H1 (cell line): ENCODE results near the gene METTL1. TPM values are rescaled to one million over a fixed set of nuclear protein-coding genes. Genes with fewer than 3 reads are reported as not detected.

Source experiments
- CTCF ChIA-PET: fragments of 300-600 bp; sonication (Branson Sonifier 250); formaldehyde crosslinking; loops from one replicate; lab custom pipeline; 2021; ENCODE audit not compliant: partially characterized antibody; lab: Charles Lee
- POLR2A ChIA-PET: fragments of 300-600 bp; sonication (Branson Sonifier 250); formaldehyde crosslinking; loops from one replicate; lab custom pipeline; 2021; ENCODE audit warnings: inconsistent platforms; ENCODE audit not compliant: partially characterized antibody; lab: Charles Lee
- DNase-seq, 2 experiments: peaks; one replicate each; pipeline versions ENCODE4 v3.0.0 to v3.0.0-alpha.2; 2010 to 2022; ENCODE audit warnings: low spot score in 2 of 2, low read depth in 1 of 2, mixed read lengths in 1 of 2
- FAIRE-seq: peaks from 2 replicates; lab custom pipeline; 2011; peaks lifted over from hg19 to GRCh38; lab: Jason Lieb, UNC
- H2AFZ ChIP-seq: 2 replicates; pipeline ENCODE4 v1.8.1; 2012; ENCODE audit warnings: low read length, inconsistent platforms
- H2AK5ac ChIP-seq: 2 replicates; pipeline ENCODE4 v1.6.1; 2013; ENCODE audit warnings: low read depth, low read length
- H2BK120ac ChIP-seq: replicated peaks from 2 replicates; pipeline ENCODE3; 2013; ENCODE audit warnings: low read depth, low read length, inconsistent platforms
- H2BK12ac ChIP-seq: 2 replicates; pipeline ENCODE4 v1.6.1; 2013; ENCODE audit warnings: low read depth, low read length
- H2BK15ac ChIP-seq: 2 replicates; pipeline ENCODE4 v1.6.1; 2013; ENCODE audit warnings: low read length
- H2BK20ac ChIP-seq: 2 replicates; pipeline ENCODE4 v1.6.1; 2013; ENCODE audit warnings: low read length
- H2BK5ac ChIP-seq: 2 replicates; pipeline ENCODE4 v1.6.1; 2013; ENCODE audit warnings: low read depth, low read length
- H3K14ac ChIP-seq: 2 replicates; pipeline ENCODE4 v1.6.1; 2013; ENCODE audit warnings: inconsistent platforms; ENCODE audit not compliant: insufficient read length
- H3K18ac ChIP-seq: 2 replicates; pipeline ENCODE4 v1.6.1; 2013; ENCODE audit warnings: low read length; ENCODE audit errors: extremely low read depth
- H3K23ac ChIP-seq: 2 replicates; pipeline ENCODE4 v1.6.1; 2013; ENCODE audit warnings: inconsistent platforms; ENCODE audit not compliant: insufficient read length
- H3K23me2 ChIP-seq: 2 replicates; pipeline ENCODE4 v1.6.1; 2013; ENCODE audit warnings: low read depth, low read length
- H3K27ac ChIP-seq: 2 replicates; pipeline ENCODE4 v1.6.1; 2011; ENCODE audit warnings: low read depth, low read length, inconsistent platforms
- H3K27me3 ChIP-seq, 4 experiments: replicated peaks in 1 of 4; 1 replicate in 1 of 4; 2 replicates in 3 of 4; pipeline versions ENCODE4 v1.6.1 to v1.8.1; 2011 to 2013; ENCODE audit warnings: low read length in 3 of 4, mild to moderate bottlenecking in 3 of 4, inconsistent platforms in 2 of 4, mixed read lengths in 2 of 4, moderate library complexity in 1 of 4; ENCODE audit not compliant: control insufficient read depth in 3 of 4, insufficient read depth in 3 of 4; ENCODE audit errors: extremely low read depth in 1 of 4
- H3K36me3 ChIP-seq, 4 experiments: 2 replicates each; pipeline versions ENCODE4 v1.6.1 to v1.8.1; 2011 to 2013; ENCODE audit warnings: mild to moderate bottlenecking in 4 of 4, low read length in 3 of 4, moderate library complexity in 2 of 4, control low read depth in 1 of 4, inconsistent platforms in 1 of 4; ENCODE audit not compliant: insufficient read depth in 4 of 4, control insufficient read depth in 2 of 4
- H3K4ac ChIP-seq: replicated peaks from 2 replicates; pipeline ENCODE3; 2013; ENCODE audit warnings: low read length, low read depth, mixed read lengths, inconsistent platforms; ENCODE audit not compliant: insufficient read length
- H3K4me1 ChIP-seq, 4 experiments: replicated peaks in 1 of 4; 1 replicate in 1 of 4; 2 replicates in 3 of 4; pipeline versions ENCODE4 v1.6.1 to v1.8.1; 2011 to 2013; ENCODE audit warnings: low read length in 3 of 4, inconsistent platforms in 2 of 4, mixed read lengths in 1 of 4; ENCODE audit not compliant: insufficient read depth in 4 of 4, control insufficient read depth in 3 of 4
- H3K4me2 ChIP-seq, 2 experiments: 2 replicates each; pipeline versions ENCODE4 v1.6.1 to v1.8.1; 2011 to 2013; ENCODE audit warnings: low read depth in 2 of 2, low read length in 2 of 2, control low read depth in 1 of 2, inconsistent platforms in 1 of 2, mild to moderate bottlenecking in 1 of 2; ENCODE audit not compliant: insufficient read depth in 1 of 2
- H3K4me3 ChIP-seq, 4 experiments: fragments of 200-600, 300-600 bp in 1 of 4; sonication (generic), shearing (Covaris generic), sonication (Bioruptor Twin) in 1 of 4; 2 replicates each; pipeline versions ENCODE4 v1.5.1 to v1.8.1; 2011 to 2016; ENCODE audit warnings: low read length in 4 of 4, low read depth in 3 of 4, control low read depth in 2 of 4, inconsistent platforms in 2 of 4, mild to moderate bottlenecking in 2 of 4, mixed read lengths in 1 of 4, moderate library complexity in 1 of 4; ENCODE audit not compliant: insufficient read depth in 2 of 4; ENCODE audit errors: extremely low read depth in 1 of 4
- H3K56ac ChIP-seq: replicated peaks from 2 replicates; pipeline ENCODE3; 2013; ENCODE audit warnings: low read depth, mild to moderate bottlenecking, mixed read lengths, low read length, inconsistent platforms; ENCODE audit not compliant: insufficient read length
- H3K79me1 ChIP-seq: 2 replicates; pipeline ENCODE4 v1.6.1; 2013; ENCODE audit warnings: low read depth, low read length, control low read depth
- H3K79me2 ChIP-seq, 2 experiments: 2 replicates each; pipeline versions ENCODE4 v1.6.1 to v1.8.1; 2012 to 2013; ENCODE audit warnings: low read length in 2 of 2, mild to moderate bottlenecking in 2 of 2, inconsistent platforms in 1 of 2; ENCODE audit not compliant: insufficient read depth in 2 of 2, control insufficient read depth in 1 of 2
- H3K9ac ChIP-seq, 4 experiments: replicated peaks in 1 of 4; 1 replicate in 1 of 4; 2 replicates in 3 of 4; pipeline versions ENCODE4 v1.6.1 to v1.8.1; 2011 to 2013; ENCODE audit warnings: low read depth in 3 of 4, low read length in 3 of 4, control low read depth in 2 of 4, mild to moderate bottlenecking in 2 of 4, moderate library complexity in 2 of 4, inconsistent platforms in 1 of 4; ENCODE audit errors: extremely low read depth in 1 of 4
- H3K9me3 ChIP-seq, 2 experiments: 2 replicates each; pipeline versions ENCODE4 v1.6.1 to v1.8.1; 2012 to 2013; ENCODE audit warnings: mild to moderate bottlenecking in 2 of 2, moderate library complexity in 2 of 2, control low read depth in 1 of 2, inconsistent platforms in 1 of 2, low read depth in 1 of 2, low read length in 1 of 2, mixed read lengths in 1 of 2; ENCODE audit not compliant: insufficient read depth in 2 of 2
- H4K20me1 ChIP-seq, 2 experiments: replicated peaks in 1 of 2; 2 replicates each; pipeline versions ENCODE3 to v1.8.1; 2011 to 2013; ENCODE audit warnings: inconsistent platforms in 2 of 2, low read length in 2 of 2, mild to moderate bottlenecking in 1 of 2; ENCODE audit not compliant: insufficient read depth in 2 of 2, control insufficient read depth in 1 of 2
- H4K5ac ChIP-seq: 2 replicates; pipeline ENCODE4 v1.6.1; 2013; ENCODE audit warnings: low read length, low read depth, mixed read lengths, inconsistent platforms; ENCODE audit not compliant: insufficient read length
- H4K8ac ChIP-seq: 2 replicates; pipeline ENCODE4 v1.8.0; 2013; ENCODE audit warnings: mild to moderate bottlenecking, moderate library complexity, low read length, inconsistent platforms; ENCODE audit not compliant: insufficient read depth; ENCODE audit errors: extremely low read depth
- H4K91ac ChIP-seq: replicated peaks from 2 replicates; pipeline ENCODE3; 2013; ENCODE audit warnings: low read length, mixed read lengths, inconsistent platforms; ENCODE audit not compliant: insufficient read length
- CHD2 ChIP-seq: IDR thresholded peaks from 2 replicates; pipeline ENCODE4 v1.6.1; 2012; ENCODE audit warnings: low read length, improper control_type of control experiment
- CTBP2 ChIP-seq: IDR thresholded peaks from 2 replicates; pipeline ENCODE4 v1.7.0; 2011; ENCODE audit warnings: borderline replicate concordance, mild to moderate bottlenecking, moderate library complexity, mixed read lengths, low read length; ENCODE audit not compliant: insufficient read depth, insufficient read length
- FOSL1 ChIP-seq: IDR thresholded peaks from 2 replicates; pipeline ENCODE4 v1.6.1; 2011; ENCODE audit warnings: mild to moderate bottlenecking, low read depth, low read length, moderate library complexity; ENCODE audit not compliant: insufficient read depth
- GABPA ChIP-seq: IDR thresholded peaks from 2 replicates; pipeline ENCODE4 v1.6.1; 2011; ENCODE audit warnings: mild to moderate bottlenecking, low read length, moderate library complexity, borderline replicate concordance; ENCODE audit not compliant: insufficient read depth
- HDAC2 ChIP-seq, 2 experiments: fragments of 300-600 bp in 1 of 2; sonication (generic) in 1 of 2; IDR thresholded peaks; 2 replicates each; pipeline ENCODE4 v1.6.1; 2011 to 2012; ENCODE audit warnings: low read depth in 2 of 2, low read length in 2 of 2, mild to moderate bottlenecking in 2 of 2, moderate library complexity in 2 of 2, borderline replicate concordance in 1 of 2, inconsistent platforms in 1 of 2
- MAFK ChIP-seq: IDR thresholded peaks from 2 replicates; pipeline ENCODE4 v1.6.1; 2012; ENCODE audit warnings: low read depth, mild to moderate bottlenecking, improper control_type of control experiment, low read length
- NANOG ChIP-seq: IDR thresholded peaks from 2 replicates; pipeline ENCODE4 v1.6.1; 2011; ENCODE audit warnings: low read length, low read depth, mild to moderate bottlenecking, inconsistent platforms; ENCODE audit not compliant: insufficient read depth, poor library complexity, severe bottlenecking
- RNF2 ChIP-seq: fragments of 200-900, 300-1000 bp; sonication (generic); IDR thresholded peaks from 2 replicates; pipeline ENCODE4 v1.7.1; 2016; ENCODE audit warnings: borderline replicate concordance, low read depth, mild to moderate bottlenecking, antibody characterized with exemption, low read length; ENCODE audit not compliant: poor library complexity, severe bottlenecking; ENCODE audit errors: missing control alignments
- SP4 ChIP-seq: IDR thresholded peaks from 2 replicates; pipeline ENCODE4 v1.6.1; 2012; ENCODE audit warnings: low read length, inconsistent platforms
- TAF1 ChIP-seq: IDR thresholded peaks from 2 replicates; pipeline ENCODE4 v1.6.1; 2011; ENCODE audit warnings: mild to moderate bottlenecking, low read depth, low read length
- TBP ChIP-seq: IDR thresholded peaks from 2 replicates; pipeline ENCODE4 v1.6.1; 2011; ENCODE audit warnings: low read depth, low read length, improper control_type of control experiment
- TEAD4 ChIP-seq: IDR thresholded peaks from 2 replicates; pipeline ENCODE4 v1.6.1; 2012; ENCODE audit warnings: low read depth, low read length, inconsistent platforms, mixed read lengths
- WGBS, 2 experiments: shearing (Covaris generic) in 1 of 2; methylation state at CpG; one replicate each; pipeline versions ENCODE4 v1.1.6 to v1.1.7; 2013 to 2015; ENCODE audit warnings: low lambda C conversion rate in 2 of 2, mixed read lengths in 2 of 2, inconsistent platforms in 1 of 2, low coverage in 1 of 2, missing lambda C conversion rate in 1 of 2; ENCODE audit not compliant: insufficient replicate concordance in 2 of 2, insufficient coverage in 1 of 2, insufficient read length in 1 of 2; ENCODE audit errors: extremely low coverage in 1 of 2, missing lambda C conversion rate in 1 of 2; 5-methylcytosine and 5-hydroxymethylcytosine counted together
- polyA plus RNA-seq, 7 experiments: library from polyadenylated mRNA; depleted of rRNA in 3 of 7; stranded (reverse) in 5 of 7; unstranded in 2 of 7; fragments of >200 nt in 5 of 7; fragments of 200-250 nt in 2 of 7; gene quantifications; 1 replicate in 5 of 7; 2 replicates in 1 of 7; 4 replicates in 1 of 7; pipeline versions ENCODE4 v1.2.1 to v1.2.3, GENCODE V29; 2011 to 2013; ENCODE audit warnings: missing spikeins in 2 of 7, mixed read lengths in 2 of 7
- total RNA-seq: library from RNA; stranded (reverse); fragmentation: NEBNext Ultra II Directional; extraction: Animal tissue kit (Norgen Biotek cat#: 25700); gene quantifications from 2 replicates; pipeline ENCODE4 v1.2.1, GENCODE V29; 2021
- TF ChIP-seq, protein P1 (sequence below): IDR thresholded peaks from 2 replicates; pipeline ENCODE4 v1.6.1; 2012; ENCODE audit warnings: inconsistent platforms

Gene METTL1
- total and polyA plus RNA-seq, 2 of the 8 experiments (the other 6 are each of a cell fraction or from before 2014, with no cell fraction given), result 40.5 to 46.0 TPM

DNA sequence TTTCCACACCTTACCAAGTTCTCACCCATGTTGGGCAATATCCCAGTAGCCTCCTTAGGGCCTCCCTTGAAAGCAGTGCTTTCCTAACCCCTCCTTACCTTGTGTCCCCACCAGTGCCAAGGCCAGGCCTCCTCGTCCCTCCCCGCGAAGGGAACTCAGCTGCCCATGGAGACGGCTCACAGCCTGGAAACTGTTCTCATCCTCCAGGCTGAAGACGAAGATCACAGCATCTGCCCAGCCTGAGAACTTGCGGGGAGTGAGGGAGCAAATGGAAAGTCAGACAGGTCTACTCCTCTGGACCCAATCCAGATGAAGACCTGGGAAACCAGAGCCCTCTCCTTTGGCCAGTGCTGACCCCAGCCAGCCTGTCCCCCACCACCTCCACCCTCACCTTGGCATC lies 38.0 kb downstream of the METTL1 start:
- Histone ChIP-seq H3K79me1 (no peaks in the 10 kb centered on the region), H3K9ac (no peak overlapping the region), H3K4me1 (peaks cover 6 to 20% (median 10%) of the 10 kb centered on the region in 4 experiments; a peak in 6 of 7 replicates), H3K4ac (no peak overlapping the region), H3K56ac (no peak overlapping the region), H3K36me3 (peaks cover 0 to 6% (median 0%) of the 10 kb centered on the region in 4 experiments; a peak in 1 of 8 replicates), H2AK5ac (no peak overlapping the region), H3K23ac (no peak overlapping the region), H3K9me3 (no peaks in the 10 kb centered on the region; a peak in 1 of 4 replicates), H2BK5ac (no peak overlapping the region), H3K4me2 (no peak overlapping the region), H3K23me2 (peaks cover 2% of the 10 kb centered on the region; the same call in 1 of the 2 replicates), H3K27ac (no peak overlapping the region), H2AFZ (no peak overlapping the region), H3K4me3 (no peak overlapping the region), H2BK120ac (no peak overlapping the region), H3K27me3 (peaks cover 36 to 96% (median 82%) of the 10 kb centered on the region in 4 experiments), H4K5ac (no peak overlapping the region), H2BK20ac (no peak overlapping the region), H4K8ac (no peak overlapping the region; the same call in 1 of the 2 replicates), H4K91ac (no peak overlapping the region), H4K20me1 (peaks cover 0 to 17% of the 10 kb centered on the region in 2 experiments), H3K18ac (no peak overlapping the region), H2BK15ac (no peak overlapping the region), H3K79me2 (no peaks in the 10 kb centered on the region), H3K14ac (no peak overlapping the region), H2BK12ac (no peak overlapping the region)
- no peak for DNase-seq
- CTCF ChIA-PET, result interaction anchor here (0.9 to 11.2 kb wide), 8 partner anchors 8 to 158 kb away, joined by 3 to 149 read pairs (median 8); no protein-coding TSS in a partner anchor
- POLR2A ChIA-PET, result interaction anchor here (1.4 to 3.4 kb wide), 3 partner anchors 11 to 114 kb away, joined by 4 to 10 read pairs (median 4); partner anchors contain the start of gene TSPAN31
- 86% methylated on average over 6 of the region's 6 CpGs; no CpG with 5 or more reads in 1 of the 2 experiments for WGBS, 2 experiments
- no peak for FAIRE-seq
- TF ChIP-seq TEAD4, result no peak
- no peak for TF ChIP-seq TBP
- TF ChIP-seq, protein P1, sequence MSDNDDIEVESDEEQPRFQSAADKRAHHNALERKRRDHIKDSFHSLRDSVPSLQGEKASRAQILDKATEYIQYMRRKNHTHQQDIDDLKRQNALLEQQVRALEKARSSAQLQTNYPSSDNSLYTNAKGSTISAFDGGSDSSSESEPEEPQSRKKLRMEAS, result no peak
- no peak for TF ChIP-seq CTBP2
- TF ChIP-seq RNF2, result no peak
- no peak for TF ChIP-seq HDAC2 (IDR thresholded peaks at IDR 0.05; ENCODE audit: borderline replicate concordance in 1 of 2, low read depth in 2 of 2, low read length in 2 of 2)
- no peak for TF ChIP-seq SP4
- TF ChIP-seq CHD2, result no peak
- TF ChIP-seq NANOG, result no peak
- no peak for TF ChIP-seq MAFK
- no peak for TF ChIP-seq FOSL1
- TF ChIP-seq GABPA, result no peak
- no peak for TF ChIP-seq TAF1
